Kidney capillary endothelial cell (primary cell): ENCODE data around the gene SMYD3.
A peak's percentile ranks its signal among the peaks of the same experiment; 100 is the strongest.

Source experiments
- DNase-seq: peaks from one replicate; pipeline ENCODE4 v3.0.0-alpha.2; 2018; ENCODE audit warnings: low spot score

SMYD3 gene

DNA sequence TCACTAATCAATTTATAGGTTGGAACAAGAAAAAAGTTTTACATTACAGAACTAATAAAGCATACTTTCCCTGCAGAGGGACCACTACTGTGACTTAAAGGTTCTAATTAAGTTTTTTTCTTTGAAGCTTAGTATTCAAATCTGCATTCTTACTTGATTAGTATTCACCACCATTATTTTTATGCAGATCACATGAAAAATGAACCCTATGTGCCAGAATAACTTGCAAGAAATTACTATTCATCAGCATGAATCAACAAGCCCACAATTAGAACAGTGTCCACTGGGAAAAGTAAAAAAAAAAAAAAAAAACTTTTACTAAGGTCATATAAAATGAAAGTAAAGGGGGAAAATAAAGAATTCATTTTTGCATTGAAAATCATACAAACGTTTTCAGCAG, 90.8 kb downstream of the SMYD3 start:
- no peak for DNase-seq

DNA sequence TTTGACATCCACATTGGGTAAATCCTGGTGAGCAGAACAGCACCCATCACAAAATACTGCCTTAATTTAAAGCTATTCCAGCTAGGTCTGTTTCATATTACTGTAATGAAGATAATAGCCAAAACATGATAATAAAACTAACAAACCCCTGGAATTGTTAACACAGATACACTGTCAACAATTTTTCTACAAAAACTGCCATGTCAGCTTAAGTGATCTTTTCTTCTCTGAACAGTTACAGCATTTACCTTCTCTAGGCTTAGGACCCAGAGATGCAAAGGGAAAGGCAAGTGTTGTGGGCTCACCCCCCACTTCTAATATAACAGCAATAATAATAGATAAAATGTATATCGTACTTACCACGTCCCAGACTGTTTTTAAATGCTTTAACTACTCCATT, 92.1 kb downstream of the SMYD3 start:
- DNase-seq, result no peak

DNA sequence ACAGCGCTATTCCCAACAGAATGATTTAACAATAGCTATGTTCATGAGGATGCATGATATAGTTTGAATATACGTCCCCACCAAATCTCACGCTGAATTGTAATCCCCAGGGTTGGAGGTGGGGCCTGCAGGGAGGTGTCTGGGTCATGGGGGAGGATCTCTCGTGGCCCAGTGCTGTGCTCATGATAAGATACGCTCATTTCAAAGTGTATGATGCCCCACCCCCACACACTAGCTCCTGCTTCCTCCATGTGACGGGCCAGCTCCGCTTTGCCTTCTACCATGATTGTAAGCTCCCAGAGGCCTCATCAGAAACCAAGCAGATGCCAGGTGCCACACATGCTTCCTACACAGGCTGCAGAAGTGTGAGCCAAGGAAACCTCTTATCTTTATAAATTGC, 93.6 kb downstream of the SMYD3 start:
- DNase-seq, result no peak

DNA sequence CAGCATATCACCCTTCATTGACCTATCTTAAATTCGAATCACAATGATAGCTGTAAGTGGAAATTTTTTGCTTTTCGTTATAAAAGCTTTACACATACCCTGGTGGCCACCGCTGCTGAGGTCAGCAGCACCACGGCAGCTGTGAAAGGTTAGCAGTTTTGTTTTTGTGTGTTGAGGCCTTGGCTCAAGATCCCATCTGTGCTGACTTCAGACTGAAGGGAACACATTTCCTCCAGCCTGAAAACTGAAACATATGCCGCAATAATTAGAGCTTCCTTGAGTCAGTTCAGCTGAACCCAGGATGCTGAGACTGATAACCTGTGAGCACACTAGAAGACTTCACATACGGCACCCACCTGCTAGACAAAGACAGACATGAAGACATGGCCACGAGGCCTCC, 103.0 kb downstream of the SMYD3 start:
- no peak for DNase-seq

DNA sequence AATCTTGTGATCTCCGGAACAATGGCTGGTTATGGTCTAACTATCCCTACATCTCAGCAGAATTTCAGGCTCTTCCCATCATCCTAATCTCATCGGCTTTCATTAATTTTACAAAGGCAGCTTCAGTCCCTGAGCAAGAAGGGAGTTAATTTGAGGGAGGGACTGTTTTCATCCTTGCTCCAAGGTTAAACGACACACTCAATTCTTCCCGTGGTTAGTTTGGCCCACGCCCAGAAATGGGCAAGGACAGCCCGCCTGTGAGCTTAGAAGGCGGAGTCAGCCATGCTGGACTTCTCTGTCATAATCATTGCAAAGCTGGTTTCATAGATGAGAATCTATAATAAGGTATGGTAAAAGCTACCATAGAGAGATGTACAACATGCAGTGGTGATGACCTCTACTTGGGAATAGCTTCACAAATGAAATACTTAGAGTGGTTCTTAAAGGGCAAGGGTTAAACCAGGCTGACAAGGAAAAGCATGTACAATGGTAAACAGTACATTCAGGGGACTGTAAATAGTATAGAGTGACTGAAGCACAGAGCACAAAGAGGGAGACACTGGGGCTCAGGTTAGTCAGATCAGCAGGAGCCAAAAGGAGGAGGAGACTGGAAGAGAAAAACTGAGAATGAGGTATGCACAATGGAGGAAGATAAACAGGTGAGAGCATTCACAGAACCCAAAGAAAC, 108.8 kb downstream of the SMYD3 start:
- DNase-seq, result no peak

DNA sequence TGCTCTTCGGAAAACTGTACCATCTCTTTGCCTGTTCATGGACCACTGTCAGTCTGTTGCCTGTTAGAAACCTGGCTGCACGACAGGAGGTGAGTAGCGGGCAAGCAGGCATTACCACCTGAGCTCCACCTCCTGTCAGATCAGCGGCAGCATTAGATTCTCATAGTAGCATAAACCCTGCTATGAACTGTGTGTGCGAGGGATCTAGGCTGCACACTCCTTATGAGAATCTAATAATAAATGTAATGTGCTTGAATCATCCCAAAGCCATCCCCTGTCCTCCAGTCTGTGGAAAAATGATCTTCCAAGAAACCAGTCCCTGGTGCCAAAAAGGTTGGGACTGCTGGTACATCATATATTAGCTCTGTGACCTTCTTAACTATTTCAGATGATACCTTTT, 110.0 kb downstream of the SMYD3 start:
- DNase-seq, result no peak

DNA sequence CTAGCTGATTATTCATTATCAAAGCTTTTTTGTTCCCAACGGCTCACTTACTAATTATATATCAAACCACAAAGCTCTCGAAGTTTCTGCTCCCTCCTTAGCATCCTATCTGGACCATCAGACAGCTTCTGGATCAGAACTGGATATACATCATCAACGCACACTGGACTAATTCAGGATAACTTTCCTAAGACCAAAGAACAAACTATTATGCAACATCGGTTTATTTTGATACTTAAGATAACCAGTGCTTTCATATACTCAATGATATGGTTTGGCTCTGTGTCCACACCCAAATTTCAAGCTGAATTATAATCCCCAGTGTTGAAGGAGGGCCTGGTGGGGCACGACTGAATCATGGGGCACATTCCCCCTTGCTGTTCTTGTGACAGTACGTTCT, 110.8 kb downstream of the SMYD3 start:
- no peak for DNase-seq

DNA sequence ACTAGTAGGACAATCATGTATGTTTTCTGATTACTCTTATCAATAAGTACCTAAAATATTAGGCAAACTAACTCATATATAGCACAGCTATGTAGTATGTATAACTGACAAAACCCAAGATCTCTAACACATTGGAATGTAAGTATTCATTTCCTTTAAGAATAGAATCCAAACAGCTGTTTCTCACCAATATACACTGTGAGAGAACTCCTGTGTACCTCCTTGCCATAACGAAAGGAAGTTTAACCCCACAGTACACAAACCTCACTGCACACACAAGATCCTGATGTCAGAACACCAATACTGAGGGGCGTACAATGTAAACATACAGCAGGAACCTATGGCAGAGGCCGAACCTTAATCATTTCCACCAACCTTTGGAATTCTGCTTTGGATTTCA, 113.0 kb downstream of the SMYD3 start:
- no peak for DNase-seq

DNA sequence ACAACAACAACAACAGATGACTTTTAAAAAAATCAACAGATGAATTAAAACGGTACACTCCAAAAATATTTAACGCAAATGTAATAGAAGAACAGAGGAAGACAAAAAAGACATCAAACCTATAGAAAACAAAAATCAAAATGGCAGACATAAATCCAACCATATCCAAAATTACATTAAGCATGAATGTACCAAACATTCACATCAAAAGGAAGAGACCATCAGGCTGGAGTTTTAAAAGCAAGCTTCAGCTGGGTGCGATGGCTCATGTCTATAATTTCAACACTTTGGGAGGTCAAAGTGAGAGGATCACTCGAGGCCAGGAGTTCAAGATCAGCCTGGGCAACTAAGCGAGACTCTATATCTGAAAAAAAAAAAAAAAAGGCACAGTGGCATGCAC, 116.2 kb downstream of the SMYD3 start:
- no peak for DNase-seq

DNA sequence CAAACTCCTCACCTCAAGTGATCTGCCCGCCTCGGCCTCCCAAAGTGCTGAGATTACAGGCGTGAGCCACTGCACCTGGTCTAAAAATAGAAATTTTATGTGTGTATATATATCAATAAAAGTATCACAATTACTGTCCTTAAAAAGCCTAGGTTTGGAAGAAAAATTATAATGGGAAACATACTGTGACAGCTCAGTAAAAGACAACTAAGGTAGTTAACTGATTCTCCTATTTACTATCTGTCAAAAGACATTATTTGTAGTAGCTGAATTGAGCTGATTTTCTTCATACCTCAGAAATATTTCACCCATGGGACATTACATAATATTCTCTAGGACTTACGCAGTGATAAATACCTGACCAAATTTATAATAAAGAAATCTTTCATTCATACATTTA, 122.5 kb downstream of the SMYD3 start:
- no peak for DNase-seq

DNA sequence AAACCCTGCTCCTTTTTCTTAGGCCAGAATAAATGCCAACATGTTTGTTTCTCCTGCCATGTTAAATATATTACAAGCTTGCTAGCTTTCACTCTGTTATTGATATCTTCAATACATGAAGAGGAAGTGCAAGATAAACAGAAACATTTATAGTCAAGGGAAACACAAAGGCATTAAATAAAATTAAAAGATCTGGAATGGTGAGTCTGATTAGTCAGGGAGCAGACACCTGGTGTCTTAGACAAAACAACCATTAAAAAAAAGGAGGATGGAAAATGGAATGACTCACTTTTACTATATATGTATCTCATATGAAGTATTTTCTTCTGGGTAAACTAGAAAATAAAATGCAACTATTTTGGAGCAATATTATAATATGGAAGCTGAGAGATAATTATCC, 123.3 kb downstream of the SMYD3 start:
- DNase-seq, result no peak

DNA sequence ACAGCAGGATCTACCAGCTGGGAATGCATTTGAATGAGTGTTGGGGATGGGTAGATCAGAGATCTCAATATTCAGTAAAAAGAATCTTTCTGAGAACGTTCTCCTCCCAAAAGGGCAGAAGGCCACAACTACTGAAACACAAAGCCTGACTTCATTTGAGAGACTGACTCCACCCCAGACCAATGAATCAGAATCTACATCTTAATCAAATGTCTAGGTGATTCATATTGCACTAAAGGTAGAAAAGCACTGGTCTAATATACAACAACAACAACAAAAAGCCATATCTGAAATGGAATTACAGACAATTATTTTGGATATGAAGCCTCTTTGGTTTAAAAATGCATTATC, 123.9 kb downstream of the SMYD3 start:
- no peak for DNase-seq

DNA sequence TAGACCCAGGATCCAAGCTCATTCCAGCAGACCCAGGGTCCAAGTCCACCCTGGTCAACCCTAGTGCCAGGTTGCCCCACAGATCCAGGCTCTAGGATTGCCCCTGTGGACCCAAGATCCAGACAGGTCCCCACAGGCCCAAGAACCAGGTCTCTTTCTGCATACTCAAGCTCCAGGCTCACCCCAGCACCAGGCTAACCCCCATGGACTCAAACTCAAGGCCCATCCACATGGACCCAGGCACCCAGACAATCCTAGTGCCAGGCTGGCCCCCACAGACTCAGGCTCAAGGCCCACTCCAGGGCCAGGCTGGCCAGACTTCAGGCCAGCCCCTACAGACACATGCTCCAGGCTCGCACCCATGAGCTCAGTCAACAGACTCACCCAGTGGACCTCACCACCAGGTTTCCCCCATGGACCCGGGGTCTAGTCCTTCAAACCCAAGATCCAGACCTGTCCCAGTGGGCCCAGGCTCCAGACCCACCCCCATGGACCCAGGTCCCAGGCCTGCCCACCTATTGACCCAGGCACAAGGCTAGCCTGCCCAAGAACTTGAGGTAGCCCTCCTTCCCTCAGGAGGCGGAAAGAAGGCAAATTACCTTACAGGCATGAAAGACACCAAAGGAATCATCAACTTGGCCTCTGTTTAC, 124.4 kb downstream of the SMYD3 start:
- DNase-seq, result no peak

DNA sequence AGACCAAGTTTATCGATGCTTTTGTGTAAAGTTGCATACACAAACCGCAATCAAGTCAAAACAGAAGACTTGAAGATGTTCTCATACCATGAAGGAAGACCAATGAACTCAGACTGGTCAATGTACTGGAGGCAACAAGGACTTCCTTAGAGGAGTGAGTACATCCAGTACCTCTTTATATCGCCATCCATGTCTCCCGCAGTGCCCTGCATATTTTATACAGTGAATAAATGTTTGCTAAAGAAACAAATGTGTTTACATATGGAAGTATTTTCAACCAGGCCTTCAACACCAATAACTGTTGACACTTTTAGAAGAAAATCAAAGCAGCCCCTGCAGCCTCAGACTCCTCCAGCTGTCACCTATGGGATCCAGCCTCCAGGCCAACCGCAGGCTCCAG, 125.6 kb downstream of the SMYD3 start:
- DNase-seq, result no peak

DNA sequence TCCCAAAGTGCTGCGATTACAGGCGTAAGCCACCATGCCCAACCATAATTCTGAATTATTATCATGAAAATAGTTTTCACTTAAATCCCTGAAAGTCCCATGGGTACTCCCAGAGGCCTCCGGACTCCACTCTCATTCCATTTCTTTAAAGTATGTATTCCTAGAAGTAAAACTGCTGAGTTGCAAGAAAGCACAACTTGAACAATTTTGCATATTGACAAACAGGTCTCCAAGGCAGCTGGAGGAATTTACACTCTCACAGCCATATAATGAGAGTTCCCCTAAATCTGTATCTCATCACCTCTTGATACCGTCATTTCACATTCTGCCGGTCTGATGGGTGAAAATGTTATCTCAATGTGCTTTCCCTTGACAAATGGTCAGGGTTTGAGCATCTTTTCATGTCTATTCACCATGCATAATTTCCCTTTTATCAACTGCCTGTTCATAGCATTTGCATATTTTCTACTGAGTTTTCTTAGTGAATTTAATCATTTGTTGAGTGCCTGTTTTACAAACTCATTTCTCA, 129.4 kb downstream of the SMYD3 start:
- no peak for DNase-seq

DNA sequence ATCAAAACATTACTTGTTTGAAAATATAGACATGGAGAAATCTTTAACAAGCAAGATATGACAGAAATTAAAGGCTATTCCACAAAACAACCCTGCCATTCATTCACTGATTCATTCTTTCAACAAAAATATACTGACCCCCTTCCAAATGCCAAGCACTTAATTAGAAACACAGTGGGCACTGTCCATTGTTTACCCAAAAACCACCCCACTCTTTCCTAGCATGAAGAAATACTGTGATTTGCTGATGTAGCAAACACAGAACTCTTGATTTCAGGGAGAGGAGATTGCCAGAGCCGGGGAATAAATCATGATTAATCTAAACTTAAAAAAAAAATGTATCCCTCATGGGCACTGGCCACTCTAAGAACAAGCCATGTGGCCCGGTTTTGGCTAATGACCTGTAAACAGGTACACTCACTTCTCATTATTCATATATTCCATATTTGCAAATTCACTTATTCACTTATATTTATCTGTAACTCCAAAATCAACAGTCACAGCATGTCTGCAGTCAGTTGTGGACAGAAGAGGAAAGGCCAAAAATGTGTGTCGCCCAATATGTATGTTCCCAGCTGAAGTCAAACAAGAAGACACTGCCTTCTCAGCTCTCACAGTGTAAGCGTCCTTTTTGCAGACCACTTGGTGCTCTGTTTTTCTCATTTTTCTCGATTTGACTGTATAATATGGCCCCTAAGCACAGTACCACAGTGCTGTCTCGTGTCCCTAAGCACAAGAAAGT, 133.1 kb downstream of the SMYD3 start:
- DNase-seq, result no peak

DNA sequence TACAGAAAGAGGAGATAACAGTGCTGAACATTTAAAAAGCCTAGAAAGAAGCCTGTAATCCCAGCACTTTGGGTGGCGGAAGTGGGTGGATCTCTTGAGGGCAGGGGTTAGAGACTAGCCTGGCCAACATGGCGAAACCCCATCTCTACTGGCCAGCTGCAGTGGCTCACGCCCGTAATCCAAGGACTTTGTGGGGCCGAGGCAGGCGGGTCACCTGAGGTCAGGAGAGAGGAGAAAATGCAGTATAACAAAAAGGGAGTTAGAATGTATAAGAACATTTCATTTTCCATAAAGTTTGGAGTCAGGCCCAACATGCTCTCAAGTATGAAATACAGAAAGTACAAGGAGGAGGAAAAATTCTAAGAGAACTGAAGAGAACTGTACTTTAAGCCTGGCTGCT, 134.5 kb downstream of the SMYD3 start:
- DNase-seq, result no peak

DNA sequence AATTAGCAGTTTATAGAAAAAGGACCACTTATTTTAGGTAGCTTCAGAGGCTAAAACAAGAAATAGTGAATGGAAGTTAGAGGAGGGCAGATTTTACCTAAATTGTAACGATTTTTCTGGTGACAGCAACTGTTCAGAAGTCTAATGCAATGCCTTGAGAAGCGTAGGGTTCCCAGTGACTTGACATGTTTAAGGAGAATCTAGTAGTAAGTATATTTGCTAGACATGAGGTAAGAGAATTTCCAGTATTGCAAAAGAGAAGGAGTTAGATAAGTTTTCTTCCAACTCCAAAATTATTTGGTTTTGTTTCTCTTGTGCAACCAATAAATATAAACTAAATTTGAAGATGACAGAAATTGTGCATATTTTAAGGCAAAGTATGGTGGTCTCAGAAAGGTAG, 140.0 kb downstream of the SMYD3 start:
- DNase-seq, result no peak

DNA sequence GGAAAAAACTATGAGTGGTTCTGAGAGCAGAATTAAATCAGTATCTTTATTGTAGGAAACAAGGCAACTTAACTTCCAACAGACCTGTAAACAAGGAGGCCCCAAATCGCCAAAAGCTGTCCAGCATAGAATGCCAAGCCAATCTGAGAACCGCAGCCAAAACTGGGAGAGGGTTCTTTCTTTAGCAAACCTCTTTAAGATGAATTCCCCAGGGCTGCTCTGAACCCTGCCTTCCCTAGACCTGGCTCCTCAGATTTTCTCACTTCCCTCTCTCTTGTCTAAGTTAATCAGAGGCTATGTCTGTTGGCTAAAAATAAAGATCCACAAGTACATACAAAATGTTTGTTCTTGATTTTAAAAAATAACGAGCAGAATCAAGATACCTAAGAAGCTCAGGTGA, 141.4 kb downstream of the SMYD3 start:
- no peak for DNase-seq

DNA sequence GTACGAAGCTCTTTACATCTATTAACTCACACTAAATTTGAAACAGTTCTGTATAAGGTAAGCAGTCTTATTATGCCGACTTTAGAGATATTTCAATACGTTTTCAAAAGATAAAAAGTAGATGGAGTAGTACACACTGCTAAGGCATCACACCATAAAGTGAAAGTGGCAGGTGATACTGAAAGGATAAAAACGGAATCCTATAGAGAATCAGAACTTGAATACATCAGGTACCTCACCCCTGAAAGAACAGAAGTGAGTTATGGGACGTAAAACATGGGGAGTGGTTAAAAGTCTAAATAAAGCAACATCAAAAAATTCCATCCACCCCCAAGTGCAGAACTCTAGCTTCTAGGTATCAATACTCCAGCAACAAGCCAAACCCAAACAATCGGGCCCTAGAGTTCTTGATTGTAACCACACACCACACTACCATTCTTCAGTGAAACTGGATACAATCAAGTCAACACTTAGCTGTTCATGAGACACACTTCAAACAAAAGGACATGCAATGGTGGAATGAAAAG, 142.6 kb downstream of the SMYD3 start:
- DNase-seq, result no peak

DNA sequence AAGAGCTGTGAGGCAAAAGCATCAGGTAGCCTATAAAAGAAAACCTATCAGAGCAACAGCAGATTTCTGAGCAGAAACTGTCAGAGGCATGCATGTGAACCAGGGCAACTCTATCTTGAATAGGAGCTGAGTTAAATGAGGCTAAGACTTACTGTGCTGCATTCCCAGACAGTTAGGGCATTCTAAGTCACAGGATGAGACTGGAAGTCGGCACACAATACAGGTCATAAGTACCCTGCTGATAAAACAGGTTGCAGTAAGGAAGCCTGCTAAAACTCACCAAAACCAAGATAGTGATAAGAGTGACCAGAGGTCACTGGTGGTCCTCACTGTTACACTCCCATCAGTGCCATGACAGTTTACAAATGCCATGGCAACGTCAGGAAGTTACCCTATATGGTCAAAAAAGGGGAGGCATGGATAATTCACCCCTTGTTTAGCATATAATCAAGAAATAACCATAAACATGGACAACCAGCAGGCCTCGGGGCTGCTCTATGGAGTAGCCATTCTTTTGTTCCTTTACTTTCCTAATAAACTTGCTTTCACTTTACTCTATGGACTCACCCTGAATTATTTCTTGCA, 150.0 kb downstream of the SMYD3 start:
- peak; percentile 64 for DNase-seq

DNA sequence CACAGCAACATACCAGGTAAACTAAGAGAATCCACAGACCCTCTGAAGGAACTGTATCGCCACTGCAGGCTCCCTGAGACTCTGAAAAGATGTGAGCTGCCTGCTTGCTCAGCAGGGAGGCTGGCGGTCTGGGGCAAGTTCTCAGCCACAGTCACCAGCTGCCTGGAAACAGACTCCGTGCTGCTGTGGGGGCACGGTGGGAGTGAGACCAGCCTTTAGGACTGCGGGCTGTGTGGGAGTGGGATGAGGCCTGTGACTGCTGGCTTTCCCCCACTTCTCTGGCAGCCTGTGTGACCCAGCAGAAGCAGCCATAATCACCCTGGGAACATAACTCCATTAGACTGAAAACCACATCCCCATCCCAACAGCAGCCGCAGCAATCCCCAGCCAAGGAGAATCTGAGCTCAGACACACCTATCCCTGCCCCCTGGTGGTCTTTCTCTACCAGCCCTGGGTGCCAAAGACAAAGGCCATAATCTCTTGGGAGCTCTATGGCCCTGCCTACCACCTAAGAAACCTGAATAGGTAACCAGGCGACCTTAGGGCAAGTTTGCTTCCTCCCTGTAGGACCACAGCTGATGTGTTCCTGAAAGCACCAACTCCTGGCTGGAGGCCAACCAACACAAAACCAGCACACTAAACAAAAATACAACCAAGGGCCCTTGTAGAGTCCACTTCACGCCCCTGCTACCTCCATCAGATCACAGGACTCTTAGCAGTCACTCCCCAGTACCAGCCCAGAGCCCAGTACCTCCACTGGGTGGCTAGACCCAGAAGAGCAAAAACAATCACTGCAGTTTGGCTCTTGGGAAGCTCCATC, 151.5 kb downstream of the SMYD3 start:
- DNase-seq, result no peak
